ENCODE measurements around the gene CTNNA3. TPM values are rescaled to one million over a fixed set of nuclear protein-coding genes. Genes with fewer than 3 reads are reported as not detected.

CTNNA3 gene
- total RNA-seq, 1 experiment from 2014 or later: 0.85 TPM

GRCh38 chr10:66414943-66415342, 1281.1 kb downstream of the CTNNA3 start:
- H3K9me3 ChIP-seq (ENCODE audit: control insufficient read depth, insufficient read depth, low read depth, low read length): peaks cover 12% of the 10 kb centered on the region; the same call in 1 of the 2 replicates
- intact Hi-C loops (cut with micrococcal nuclease; ENCODE audit: unreplicated experiment) (no loop called here), in situ Hi-C loops (cut with HindIII; ENCODE audit: low pct_unique_long_range_greater_than_20kb, low sequenced_read_pairs) (no loop called here)
- no peak overlapping the region for H3K4me3 ChIP-seq (ENCODE audit: low read depth in 2 of 2, low read length in 2 of 2)
- TF ChIP-seq TCF7L2 (IDR thresholded peaks at IDR 0.05; ENCODE audit: low read depth, low read length) (no peak), POLR2AphosphoS5 (IDR thresholded peaks at IDR 0.05; ENCODE audit: low read depth, low read length) (no peak), SIN3A (IDR thresholded peaks at IDR 0.05; ENCODE audit: borderline replicate concordance, insufficient read depth, low read depth, low read length) (no peak), CTCF (IDR thresholded peaks at IDR 0.05) (no peak)
- TF ChIP-seq, protein P1, sequence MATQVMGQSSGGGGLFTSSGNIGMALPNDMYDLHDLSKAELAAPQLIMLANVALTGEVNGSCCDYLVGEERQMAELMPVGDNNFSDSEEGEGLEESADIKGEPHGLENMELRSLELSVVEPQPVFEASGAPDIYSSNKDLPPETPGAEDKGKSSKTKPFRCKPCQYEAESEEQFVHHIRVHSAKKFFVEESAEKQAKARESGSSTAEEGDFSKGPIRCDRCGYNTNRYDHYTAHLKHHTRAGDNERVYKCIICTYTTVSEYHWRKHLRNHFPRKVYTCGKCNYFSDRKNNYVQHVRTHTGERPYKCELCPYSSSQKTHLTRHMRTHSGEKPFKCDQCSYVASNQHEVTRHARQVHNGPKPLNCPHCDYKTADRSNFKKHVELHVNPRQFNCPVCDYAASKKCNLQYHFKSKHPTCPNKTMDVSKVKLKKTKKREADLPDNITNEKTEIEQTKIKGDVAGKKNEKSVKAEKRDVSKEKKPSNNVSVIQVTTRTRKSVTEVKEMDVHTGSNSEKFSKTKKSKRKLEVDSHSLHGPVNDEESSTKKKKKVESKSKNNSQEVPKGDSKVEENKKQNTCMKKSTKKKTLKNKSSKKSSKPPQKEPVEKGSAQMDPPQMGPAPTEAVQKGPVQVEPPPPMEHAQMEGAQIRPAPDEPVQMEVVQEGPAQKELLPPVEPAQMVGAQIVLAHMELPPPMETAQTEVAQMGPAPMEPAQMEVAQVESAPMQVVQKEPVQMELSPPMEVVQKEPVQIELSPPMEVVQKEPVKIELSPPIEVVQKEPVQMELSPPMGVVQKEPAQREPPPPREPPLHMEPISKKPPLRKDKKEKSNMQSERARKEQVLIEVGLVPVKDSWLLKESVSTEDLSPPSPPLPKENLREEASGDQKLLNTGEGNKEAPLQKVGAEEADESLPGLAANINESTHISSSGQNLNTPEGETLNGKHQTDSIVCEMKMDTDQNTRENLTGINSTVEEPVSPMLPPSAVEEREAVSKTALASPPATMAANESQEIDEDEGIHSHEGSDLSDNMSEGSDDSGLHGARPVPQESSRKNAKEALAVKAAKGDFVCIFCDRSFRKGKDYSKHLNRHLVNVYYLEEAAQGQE (IDR thresholded peaks at IDR 0.05; ENCODE audit: insufficient read depth in 1 of 2, low read depth in 2 of 2, low read length in 1 of 2): no peak
- no peaks in the 10 kb centered on the region for H3K27me3 ChIP-seq (ENCODE audit: control insufficient read depth, insufficient read depth, low read length)
- ChIA-PET POLR2A (no interaction called here), CTCF (no interaction called here)
- ATAC-seq (no peak), DNase-seq (ENCODE audit: low read depth, low spot score) (no peak)
- BruUV-seq (replicated peaks): no TSS peak
- H3K27ac ChIP-seq (ENCODE audit: low read length): no peak overlapping the region
- no peaks in the 10 kb centered on the region for H3K4me1 ChIP-seq (ENCODE audit: control insufficient read depth, insufficient read depth, low read length)
- H3K36me3 ChIP-seq (ENCODE audit: control insufficient read depth, insufficient read depth, low read length): no peaks in the 10 kb centered on the region

DNA sequence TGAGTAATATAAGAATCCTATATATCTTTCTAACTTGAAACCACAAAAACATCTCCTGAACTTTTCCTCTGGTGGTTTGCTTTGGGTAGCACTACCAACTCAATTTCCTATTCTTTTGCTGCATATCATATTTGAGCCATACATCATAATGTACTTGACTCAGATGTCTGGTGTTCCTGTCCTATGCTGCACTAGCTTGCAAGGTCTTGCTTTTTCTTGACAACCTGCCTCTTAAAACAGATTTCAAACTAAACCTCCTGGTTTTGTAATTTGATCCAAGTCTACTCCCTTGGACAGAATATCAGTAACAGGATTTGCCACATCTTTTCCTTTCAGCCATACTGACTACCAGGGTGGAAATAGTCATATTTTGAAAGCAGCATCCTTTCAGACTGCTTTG, 1290.4 kb downstream of the CTNNA3 start:
- no TSS peak for BruUV-seq (replicated peaks)
- Histone ChIP-seq H3K36me3 (ENCODE audit: control insufficient read depth, insufficient read depth, low read length) (no peaks in the 10 kb centered on the region), H3K9me3 (ENCODE audit: control insufficient read depth, insufficient read depth, low read depth, low read length) (no peaks in the 10 kb centered on the region), H3K4me3 (ENCODE audit: low read depth in 2 of 2, low read length in 2 of 2) (no peak overlapping the region), H3K4me1 (ENCODE audit: control insufficient read depth, insufficient read depth, low read length) (no peaks in the 10 kb centered on the region), H3K27me3 (ENCODE audit: control insufficient read depth, insufficient read depth, low read length) (no peaks in the 10 kb centered on the region), H3K27ac (ENCODE audit: low read length) (no peak overlapping the region)
- ATAC-seq: no peak
- in situ Hi-C loops (cut with HindIII; ENCODE audit: low pct_unique_long_range_greater_than_20kb, low sequenced_read_pairs) (no loop called here), intact Hi-C loops (cut with micrococcal nuclease; ENCODE audit: unreplicated experiment) (no loop called here)
- ChIA-PET CTCF (no interaction called here), POLR2A (no interaction called here)
- no peak for DNase-seq (ENCODE audit: low read depth, low spot score)
- TF ChIP-seq TCF7L2 (IDR thresholded peaks at IDR 0.05; ENCODE audit: low read depth, low read length): no peak
- TF ChIP-seq, protein P1 (IDR thresholded peaks at IDR 0.05; ENCODE audit: insufficient read depth in 1 of 2, low read depth in 2 of 2, low read length in 1 of 2): no peak
